ENCODE measurements around the gene JDP2.

The JDP2 gene

GRCh38 chr14:75411214-75411540 lies 16.6 kb upstream of the JDP2 start:
- TF ChIP-seq, protein P1, sequence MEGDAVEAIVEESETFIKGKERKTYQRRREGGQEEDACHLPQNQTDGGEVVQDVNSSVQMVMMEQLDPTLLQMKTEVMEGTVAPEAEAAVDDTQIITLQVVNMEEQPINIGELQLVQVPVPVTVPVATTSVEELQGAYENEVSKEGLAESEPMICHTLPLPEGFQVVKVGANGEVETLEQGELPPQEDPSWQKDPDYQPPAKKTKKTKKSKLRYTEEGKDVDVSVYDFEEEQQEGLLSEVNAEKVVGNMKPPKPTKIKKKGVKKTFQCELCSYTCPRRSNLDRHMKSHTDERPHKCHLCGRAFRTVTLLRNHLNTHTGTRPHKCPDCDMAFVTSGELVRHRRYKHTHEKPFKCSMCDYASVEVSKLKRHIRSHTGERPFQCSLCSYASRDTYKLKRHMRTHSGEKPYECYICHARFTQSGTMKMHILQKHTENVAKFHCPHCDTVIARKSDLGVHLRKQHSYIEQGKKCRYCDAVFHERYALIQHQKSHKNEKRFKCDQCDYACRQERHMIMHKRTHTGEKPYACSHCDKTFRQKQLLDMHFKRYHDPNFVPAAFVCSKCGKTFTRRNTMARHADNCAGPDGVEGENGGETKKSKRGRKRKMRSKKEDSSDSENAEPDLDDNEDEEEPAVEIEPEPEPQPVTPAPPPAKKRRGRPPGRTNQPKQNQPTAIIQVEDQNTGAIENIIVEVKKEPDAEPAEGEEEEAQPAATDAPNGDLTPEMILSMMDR (IDR thresholded peaks at IDR 0.05; ENCODE audit: insufficient read depth, low read length, poor library complexity, severe bottlenecking), result no peak
- no peaks in the 10 kb centered on the region for H3K27me3 ChIP-seq (replicated peaks; ENCODE audit: control insufficient read depth, insufficient read depth, low read length)
- no peak for DNase-seq (ENCODE audit: extremely low read depth, insufficient read length)

DNA sequence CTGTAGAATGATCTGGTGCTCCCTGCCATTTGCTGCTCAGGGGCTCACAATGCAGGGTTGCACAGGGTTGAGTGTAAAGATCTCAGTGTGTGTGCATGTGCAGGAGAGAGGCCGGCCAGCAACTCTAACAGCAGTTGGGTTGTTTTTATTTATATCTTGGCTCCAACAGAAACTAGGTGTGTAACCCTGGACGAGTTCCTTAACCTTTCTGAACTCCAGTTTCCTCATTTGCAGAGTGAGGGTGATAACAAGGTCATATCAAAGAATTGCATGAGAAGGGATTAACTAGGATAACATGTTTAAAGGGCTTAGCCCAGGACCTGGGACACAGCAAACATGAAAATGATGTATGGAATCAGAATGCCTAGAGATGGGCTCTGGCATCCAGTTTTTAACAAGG lies 14.8 kb upstream of the JDP2 start:
- TF ChIP-seq, protein P1 (IDR thresholded peaks at IDR 0.05; ENCODE audit: insufficient read depth, low read length, poor library complexity, severe bottlenecking), result no peak
- Histone ChIP-seq H3K36me3 (ENCODE audit: control insufficient read depth, insufficient read depth, low read length) (no peaks in the 10 kb centered on the region; the same call in 1 of the 2 replicates), H3K27me3 (replicated peaks; ENCODE audit: control insufficient read depth, insufficient read depth, low read length) (no peaks in the 10 kb centered on the region), H3K4me3 (replicated peaks; ENCODE audit: low read depth, low read length) (no peak overlapping the region)
- no peak for DNase-seq (ENCODE audit: extremely low read depth, insufficient read length)

More at GRCh38 chr14:75411214-75411540, 16.6 kb upstream of the JDP2 start:
- Histone ChIP-seq H3K36me3 (ENCODE audit: control insufficient read depth, insufficient read depth, low read length) (no peaks in the 10 kb centered on the region; the same call in 1 of the 2 replicates), H3K4me3 (replicated peaks; ENCODE audit: low read depth, low read length) (no peak overlapping the region)

GRCh38 chr14:75417674-75418073 lies 10.1 kb upstream of the JDP2 start:
- Histone ChIP-seq H3K4me3 (replicated peaks; ENCODE audit: low read depth, low read length) (no peak overlapping the region), H3K36me3 (ENCODE audit: control insufficient read depth, insufficient read depth, low read length) (no peaks in the 10 kb centered on the region), H3K27me3 (replicated peaks; ENCODE audit: control insufficient read depth, insufficient read depth, low read length) (no peaks in the 10 kb centered on the region)
- no peak for DNase-seq (ENCODE audit: extremely low read depth, insufficient read length)
- TF ChIP-seq, protein P1 (IDR thresholded peaks at IDR 0.05; ENCODE audit: insufficient read depth, low read length, poor library complexity, severe bottlenecking), result no peak

GRCh38 chr14:75418850-75419768 lies 8.7 kb upstream of the JDP2 start:
- H3K27me3 ChIP-seq (replicated peaks; ENCODE audit: control insufficient read depth, insufficient read depth, low read length), result no peaks in the 10 kb centered on the region
- TF ChIP-seq, protein P1 (IDR thresholded peaks at IDR 0.05; ENCODE audit: insufficient read depth, low read length, poor library complexity, severe bottlenecking), result no peak
- H3K4me3 ChIP-seq (replicated peaks; ENCODE audit: low read depth, low read length), result no peak overlapping the region
- no peaks in the 10 kb centered on the region for H3K36me3 ChIP-seq (ENCODE audit: control insufficient read depth, insufficient read depth, low read length)
- DNase-seq (ENCODE audit: extremely low read depth, insufficient read length), result peak; percentile 61

DNA sequence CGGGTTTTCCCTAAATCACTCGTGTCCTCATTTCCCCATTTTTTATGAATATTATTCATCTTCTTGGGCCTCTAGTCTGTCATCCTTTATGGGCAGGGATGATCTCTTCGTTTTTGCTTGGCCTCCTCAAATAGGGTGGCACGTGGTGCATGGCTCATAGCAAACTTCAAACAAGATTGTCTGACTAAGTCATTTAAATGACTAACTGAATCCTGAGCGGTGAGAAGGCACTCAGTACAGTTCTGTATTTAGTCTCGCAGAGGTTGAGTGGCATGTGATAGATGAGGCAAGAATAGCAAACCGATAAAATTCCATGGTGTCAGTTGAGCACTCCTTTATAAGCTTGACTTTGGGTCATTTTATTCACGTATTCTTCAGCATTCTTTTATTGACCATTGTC lies 5.7 kb upstream of the JDP2 start:
- Histone ChIP-seq H3K36me3 (ENCODE audit: control insufficient read depth, insufficient read depth, low read length) (no peaks in the 10 kb centered on the region), H3K27me3 (replicated peaks; ENCODE audit: control insufficient read depth, insufficient read depth, low read length) (no peaks in the 10 kb centered on the region), H3K4me3 (replicated peaks; ENCODE audit: low read depth, low read length) (no peak overlapping the region)
- DNase-seq (ENCODE audit: extremely low read depth, insufficient read length), result no peak
- TF ChIP-seq, protein P1 (IDR thresholded peaks at IDR 0.05; ENCODE audit: insufficient read depth, low read length, poor library complexity, severe bottlenecking), result no peak
